HL-60 (cell line): ENCODE measurements around the gene HDGFL2.

Experiments used
- DNase-seq, 2 experiments: peaks; one replicate each; pipeline ENCODE4 v3.0.0-alpha.2; 2010 to 2020; ENCODE audit warnings: low read depth in 1 of 2, low spot score in 1 of 2
- H3K27ac ChIP-seq: fragments of 250-450 bp; sonication (Bioruptor Pico); replicated peaks from 2 replicates; pipeline ENCODE4 v1.5.1; 2020; ENCODE audit warnings: mild to moderate bottlenecking, moderate library complexity
- H3K27me3 ChIP-seq: fragments of 250-450 bp; sonication (Bioruptor Pico); 2 replicates; pipeline ENCODE4 v1.5.1; 2021; ENCODE audit warnings: mild to moderate bottlenecking, moderate library complexity; ENCODE audit not compliant: insufficient read depth, poor library complexity, severe bottlenecking
- H3K4me3 ChIP-seq: replicated peaks from 2 replicates; pipeline ENCODE4 v1.5.1; 2011; ENCODE audit warnings: mild to moderate bottlenecking, control low read depth, low read length; ENCODE audit not compliant: insufficient read depth
- GABPA ChIP-seq: IDR thresholded peaks from 2 replicates; pipeline ENCODE4 v1.6.1; 2012; ENCODE audit warnings: low read depth
- POLR2AphosphoS5 ChIP-seq: IDR thresholded peaks from 2 replicates; pipeline ENCODE4 v1.6.1; 2012; ENCODE audit warnings: low read depth
- SPI1 ChIP-seq: IDR thresholded peaks from 2 replicates; pipeline ENCODE4 v1.6.1; 2012; ENCODE audit warnings: low read depth, mild to moderate bottlenecking, borderline replicate concordance
- TF ChIP-seq, protein P1 (sequence below): IDR thresholded peaks from one replicate; pipeline ENCODE4 v1.5.1; 2011; ENCODE audit warnings: low read length, control low read depth, inconsistent platforms; ENCODE audit not compliant: insufficient read depth
- TF ChIP-seq, protein P2 (sequence below): IDR thresholded peaks from 2 replicates; pipeline ENCODE4 v1.6.1; 2012; ENCODE audit warnings: low read depth; ENCODE audit not compliant: insufficient replicate concordance

Gene HDGFL2

DNA sequence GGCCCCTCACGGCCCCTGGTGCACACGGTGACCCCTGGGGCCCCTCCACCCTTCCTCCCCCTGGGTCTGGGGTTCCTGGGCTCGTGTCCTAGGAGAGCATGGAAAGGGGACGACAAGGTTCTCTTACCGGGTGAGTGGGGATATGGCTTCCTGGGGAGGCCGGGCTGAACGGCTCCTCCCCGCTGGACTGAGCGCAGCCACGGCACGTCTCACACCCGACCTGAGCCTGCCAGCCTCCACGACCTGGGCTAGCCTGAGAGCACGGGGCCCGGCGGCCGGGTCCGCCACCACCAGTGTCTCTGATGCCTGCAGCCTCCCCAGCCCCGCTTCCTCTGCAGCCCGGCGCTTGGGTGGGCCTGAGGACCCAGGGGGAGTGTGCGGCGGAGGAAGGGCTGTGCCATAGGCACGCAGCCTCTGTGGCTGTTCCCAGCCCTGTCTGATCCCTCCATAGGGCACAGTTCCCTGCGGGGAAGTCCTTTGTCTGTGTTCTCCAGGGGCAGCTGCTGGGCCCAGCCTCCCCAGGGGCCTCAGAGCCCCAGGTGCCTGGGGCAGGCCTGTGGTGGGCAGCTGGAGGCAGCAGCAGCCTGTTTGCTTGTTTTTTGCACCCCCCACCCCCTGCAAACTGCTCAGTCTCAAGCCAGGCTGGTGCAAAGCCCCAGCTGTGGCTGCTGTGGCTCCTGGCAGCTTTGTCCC lies 31.2 kb downstream of the HDGFL2 start:
- H3K4me3 ChIP-seq, result no peak overlapping the region
- no peak for DNase-seq
- no peak for TF ChIP-seq SPI1
- TF ChIP-seq, protein P1, sequence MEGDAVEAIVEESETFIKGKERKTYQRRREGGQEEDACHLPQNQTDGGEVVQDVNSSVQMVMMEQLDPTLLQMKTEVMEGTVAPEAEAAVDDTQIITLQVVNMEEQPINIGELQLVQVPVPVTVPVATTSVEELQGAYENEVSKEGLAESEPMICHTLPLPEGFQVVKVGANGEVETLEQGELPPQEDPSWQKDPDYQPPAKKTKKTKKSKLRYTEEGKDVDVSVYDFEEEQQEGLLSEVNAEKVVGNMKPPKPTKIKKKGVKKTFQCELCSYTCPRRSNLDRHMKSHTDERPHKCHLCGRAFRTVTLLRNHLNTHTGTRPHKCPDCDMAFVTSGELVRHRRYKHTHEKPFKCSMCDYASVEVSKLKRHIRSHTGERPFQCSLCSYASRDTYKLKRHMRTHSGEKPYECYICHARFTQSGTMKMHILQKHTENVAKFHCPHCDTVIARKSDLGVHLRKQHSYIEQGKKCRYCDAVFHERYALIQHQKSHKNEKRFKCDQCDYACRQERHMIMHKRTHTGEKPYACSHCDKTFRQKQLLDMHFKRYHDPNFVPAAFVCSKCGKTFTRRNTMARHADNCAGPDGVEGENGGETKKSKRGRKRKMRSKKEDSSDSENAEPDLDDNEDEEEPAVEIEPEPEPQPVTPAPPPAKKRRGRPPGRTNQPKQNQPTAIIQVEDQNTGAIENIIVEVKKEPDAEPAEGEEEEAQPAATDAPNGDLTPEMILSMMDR, result no peak
- TF ChIP-seq POLR2AphosphoS5, result no peak
- TF ChIP-seq, protein P2, sequence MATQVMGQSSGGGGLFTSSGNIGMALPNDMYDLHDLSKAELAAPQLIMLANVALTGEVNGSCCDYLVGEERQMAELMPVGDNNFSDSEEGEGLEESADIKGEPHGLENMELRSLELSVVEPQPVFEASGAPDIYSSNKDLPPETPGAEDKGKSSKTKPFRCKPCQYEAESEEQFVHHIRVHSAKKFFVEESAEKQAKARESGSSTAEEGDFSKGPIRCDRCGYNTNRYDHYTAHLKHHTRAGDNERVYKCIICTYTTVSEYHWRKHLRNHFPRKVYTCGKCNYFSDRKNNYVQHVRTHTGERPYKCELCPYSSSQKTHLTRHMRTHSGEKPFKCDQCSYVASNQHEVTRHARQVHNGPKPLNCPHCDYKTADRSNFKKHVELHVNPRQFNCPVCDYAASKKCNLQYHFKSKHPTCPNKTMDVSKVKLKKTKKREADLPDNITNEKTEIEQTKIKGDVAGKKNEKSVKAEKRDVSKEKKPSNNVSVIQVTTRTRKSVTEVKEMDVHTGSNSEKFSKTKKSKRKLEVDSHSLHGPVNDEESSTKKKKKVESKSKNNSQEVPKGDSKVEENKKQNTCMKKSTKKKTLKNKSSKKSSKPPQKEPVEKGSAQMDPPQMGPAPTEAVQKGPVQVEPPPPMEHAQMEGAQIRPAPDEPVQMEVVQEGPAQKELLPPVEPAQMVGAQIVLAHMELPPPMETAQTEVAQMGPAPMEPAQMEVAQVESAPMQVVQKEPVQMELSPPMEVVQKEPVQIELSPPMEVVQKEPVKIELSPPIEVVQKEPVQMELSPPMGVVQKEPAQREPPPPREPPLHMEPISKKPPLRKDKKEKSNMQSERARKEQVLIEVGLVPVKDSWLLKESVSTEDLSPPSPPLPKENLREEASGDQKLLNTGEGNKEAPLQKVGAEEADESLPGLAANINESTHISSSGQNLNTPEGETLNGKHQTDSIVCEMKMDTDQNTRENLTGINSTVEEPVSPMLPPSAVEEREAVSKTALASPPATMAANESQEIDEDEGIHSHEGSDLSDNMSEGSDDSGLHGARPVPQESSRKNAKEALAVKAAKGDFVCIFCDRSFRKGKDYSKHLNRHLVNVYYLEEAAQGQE, result no peak
- TF ChIP-seq GABPA, result no peak
- no peak overlapping the region for H3K27ac ChIP-seq
- H3K27me3 ChIP-seq, result no peaks in the 10 kb centered on the region

GRCh38 chr19:4503825-4504170 lies 31.7 kb downstream of the HDGFL2 start:
- TF ChIP-seq, protein P2, result no peak
- TF ChIP-seq SPI1, result no peak
- no peak for TF ChIP-seq POLR2AphosphoS5
- TF ChIP-seq GABPA, result no peak
- TF ChIP-seq, protein P1, result no peak
- no peak for DNase-seq
- Histone ChIP-seq H3K4me3 (no peak overlapping the region), H3K27me3 (no peaks in the 10 kb centered on the region), H3K27ac (no peak overlapping the region)

GRCh38 chr19:4504297-4504701 lies 32.2 kb downstream of the HDGFL2 start:
- no peak for DNase-seq
- H3K27me3 ChIP-seq, result no peaks in the 10 kb centered on the region
- H3K4me3 ChIP-seq, result no peak overlapping the region
- peak overlapping the region; percentile 24 for H3K27ac ChIP-seq
- TF ChIP-seq, protein P2, result no peak
- no peak for TF ChIP-seq SPI1
- TF ChIP-seq, protein P1, result no peak
- no peak for TF ChIP-seq POLR2AphosphoS5
- TF ChIP-seq GABPA, result no peak
